Activated naive CD4-positive, alpha-beta T cell treated with Interleukin-2 at 50 U/mL for 16 hours (primary cell): ENCODE measurements around the gene CDK3.
"Not testable (repeated sequence)": the region's sequence is repeated elsewhere in the genome, so short reads cannot be mapped to it uniquely, and the experiment has no call there.

Source experiments
- DNase-seq: peaks from one replicate; pipeline ENCODE4 v3.0.0-alpha.2; 2020

Gene CDK3

GRCh38 chr17:76044475-76045007, 43.9 kb downstream of the CDK3 start:
- DNase-seq = not testable (repeated sequence)

- DNase-seq = no peak
Measured at GRCh38 chr17:76046064-76046463, 45.4 kb downstream of the CDK3 start.

- no peak for DNase-seq
Measured at GRCh38 chr17:76048025-76048605, 47.5 kb downstream of the CDK3 start.

DNA sequence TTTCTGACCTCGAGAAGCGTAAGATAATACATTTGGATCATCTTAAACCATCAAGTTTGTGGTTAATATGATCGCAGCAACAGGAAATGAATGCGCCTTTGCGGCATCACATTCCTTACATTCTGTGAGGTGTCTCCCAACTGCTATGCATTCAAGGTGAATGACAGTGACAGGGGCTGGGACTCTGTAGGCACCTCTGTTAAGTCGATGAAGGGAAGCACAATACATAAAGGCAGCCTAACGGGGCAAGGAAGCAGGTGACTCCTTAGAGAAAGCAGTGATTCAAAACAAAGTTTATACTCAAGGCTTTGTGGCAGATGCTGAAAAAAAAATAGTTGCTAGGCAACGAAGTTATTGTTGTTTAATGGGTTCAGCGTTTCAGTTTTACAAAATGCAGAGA, 48.1 kb downstream of the CDK3 start:
- DNase-seq = no peak

GRCh38 chr17:76049239-76049638, 48.6 kb downstream of the CDK3 start:
- DNase-seq = no peak

- no peak for DNase-seq
Measured at GRCh38 chr17:76049836-76050537, 49.3 kb downstream of the CDK3 start.

GRCh38 chr17:76050538-76051467, 50.1 kb downstream of the CDK3 start:
- no peak for DNase-seq

DNA sequence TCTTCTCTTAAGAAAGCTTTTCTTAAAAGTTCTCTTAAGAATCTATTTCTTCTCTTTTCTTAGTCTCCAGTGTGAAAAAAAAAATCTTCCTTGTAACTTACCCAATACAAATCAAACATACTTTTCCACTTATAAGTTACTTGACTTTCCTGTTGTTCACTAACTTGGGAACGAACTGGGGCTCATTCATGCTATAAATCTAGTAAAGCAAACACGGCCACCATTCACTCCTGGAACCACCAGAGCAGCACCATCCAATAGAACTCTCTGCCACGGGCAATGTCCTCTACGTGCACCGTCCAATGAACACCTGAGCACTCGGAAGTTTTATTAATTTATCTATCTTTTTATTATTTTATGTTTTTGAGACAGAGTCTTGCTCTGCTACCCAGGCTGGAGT, 50.9 kb downstream of the CDK3 start:
- no peak for DNase-seq

DNA sequence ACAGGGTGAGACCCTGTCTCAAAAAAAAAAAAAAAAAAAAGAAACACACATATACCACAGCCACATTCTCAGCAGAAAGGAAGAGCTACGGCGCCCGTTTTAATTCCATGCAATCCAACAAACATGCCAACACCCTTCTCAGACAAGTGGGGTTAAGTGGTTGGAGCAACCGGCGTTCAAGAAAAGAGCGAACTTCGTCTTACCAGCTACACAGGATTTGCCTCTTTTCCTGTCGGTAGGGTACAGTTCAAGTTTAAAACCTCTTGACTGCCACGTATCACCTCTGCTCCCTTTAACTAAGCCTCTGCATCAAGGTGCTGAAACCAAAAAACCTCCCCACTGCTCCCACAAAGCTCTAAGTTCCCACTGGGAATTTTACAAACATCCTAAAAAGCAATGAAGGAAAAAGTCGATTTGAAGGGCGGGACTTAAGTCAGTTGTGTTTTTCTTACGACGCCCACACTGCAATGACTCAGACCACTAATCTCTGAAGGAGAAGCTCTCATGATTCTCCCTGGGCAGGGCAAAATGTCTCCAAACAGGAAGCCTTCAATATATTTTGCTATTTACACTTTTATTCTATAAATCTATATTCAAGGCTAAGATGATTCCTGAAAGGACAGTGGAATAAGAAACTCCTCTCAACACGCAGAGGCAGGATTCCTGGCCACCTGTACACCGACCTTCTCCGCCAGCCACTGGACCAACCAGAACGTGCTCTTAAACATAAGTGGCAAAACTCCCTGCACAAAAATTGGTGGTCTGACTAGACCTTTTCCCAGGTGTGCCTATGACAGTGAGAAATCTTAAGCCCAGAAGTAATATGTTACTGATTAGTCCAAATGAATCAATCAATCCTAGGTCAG, 52.8 kb downstream of the CDK3 start:
- peak; percentile 40 for DNase-seq

DNA sequence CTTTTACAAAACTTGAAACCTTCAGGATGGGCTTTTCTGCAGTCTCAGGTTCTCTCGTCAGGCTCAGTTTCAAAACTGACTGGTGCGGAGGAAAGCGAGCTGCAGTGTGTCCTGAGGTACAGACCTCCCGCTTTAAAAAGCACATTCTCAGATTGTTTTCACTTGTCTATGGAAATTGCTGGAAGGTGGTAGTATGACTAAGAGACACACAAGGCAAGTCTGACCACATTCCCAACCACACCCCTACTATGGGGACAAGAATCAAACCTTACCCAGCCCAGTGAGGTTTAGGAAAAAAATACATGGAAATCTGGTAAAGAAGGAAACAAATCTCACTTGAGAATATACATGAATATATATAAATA, 53.4 kb downstream of the CDK3 start:
- DNase-seq = no peak
